Neural crest cell (in vitro differentiated cells): Measurements from ENCODE around the gene TXLNG. TPM values are rescaled to one million over a fixed set of nuclear protein-coding genes. Genes with fewer than 3 reads are reported as not detected.

ENCODE experiments used
- DNase-seq: peaks from one replicate; pipeline ENCODE4 v3.0.0; 2021; ENCODE audit warnings: low read depth, mixed read lengths, low spot score
- H3K27ac Mint-ChIP-seq: one replicate; pipeline ENCODE4 v1.8.0; 2021; ENCODE audit warnings: mild to moderate bottlenecking, mixed read lengths; ENCODE audit not compliant: unreplicated experiment
- H3K27me3 Mint-ChIP-seq: 2 replicates; pipeline ENCODE4 v1.8.0; 2021; ENCODE audit warnings: low read depth, mild to moderate bottlenecking, mixed read lengths
- H3K36me3 Mint-ChIP-seq: 2 replicates; pipeline ENCODE4 v1.8.0; 2021; ENCODE audit warnings: low read depth, mild to moderate bottlenecking, mixed read lengths
- H3K4me1 Mint-ChIP-seq: 2 replicates; pipeline ENCODE4 v1.8.0; 2021; ENCODE audit warnings: mixed read lengths
- H3K4me3 Mint-ChIP-seq: one replicate; pipeline ENCODE4 v1.8.0; 2021; ENCODE audit warnings: mild to moderate bottlenecking, mixed read lengths
- H3K9me3 Mint-ChIP-seq: 2 replicates; pipeline ENCODE4 v1.8.0; 2021; ENCODE audit warnings: mixed read lengths
- CTCF ChIP-seq: fragments of 200-600 bp; sonication (generic); conservative IDR thresholded peaks from 2 replicates; pipeline ENCODE4 v1.5.0; 2021; ENCODE audit warnings: antibody characterized with exemption, mild to moderate bottlenecking
- total RNA-seq: library from RNA; stranded (reverse); gene quantifications from 2 replicates; pipeline ENCODE4 v1.2.1, GENCODE V29; 2021

Gene TXLNG
- total RNA-seq, 1 donor from 2014 or later, result 25.6 TPM

- no peaks in the 10 kb centered on the region for H3K9me3 Mint-ChIP-seq
- H3K27ac Mint-ChIP-seq, result peak overlapping the region; percentile 99
- H3K4me3 Mint-ChIP-seq, result peak overlapping the region; percentile 100
- H3K4me1 Mint-ChIP-seq, result peaks cover 55% of the 10 kb centered on the region
- H3K36me3 Mint-ChIP-seq, result peaks cover 13% of the 10 kb centered on the region
- peak; percentile 54 for DNase-seq
- H3K27me3 Mint-ChIP-seq, result no peaks in the 10 kb centered on the region
- TF ChIP-seq CTCF, result no peak
Measured at GRCh38 chrX:16869393-16870094, 83.3 kb downstream of the TXLNG start.

- DNase-seq, result peak; percentile 95
- TF ChIP-seq CTCF, result no peak
- Mint-ChIP-seq H3K4me3 (peak within 1 kb of the TSS; percentile 100), H3K36me3 (peaks cover 13% of the 10 kb centered on the region), H3K27me3 (peaks cover 6% of the 10 kb centered on the region), H3K9me3 (no peaks in the 10 kb centered on the region), H3K4me1 (peaks cover 55% of the 10 kb centered on the region), H3K27ac (peak within 1 kb of the TSS; percentile 99)
Measured at GRCh38 chrX:16870095-16870861, 84.0 kb downstream of the TXLNG start, which contains the start of gene RBBP7. TSS of gene RBBP7 (minus strand) at chrX:16870362. CDS start at chrX:16870053, 309 bp downstream.

- peaks cover 8% of the 10 kb centered on the region for H3K36me3 Mint-ChIP-seq
- H3K4me1 Mint-ChIP-seq, result peaks cover 48% of the 10 kb centered on the region
- H3K9me3 Mint-ChIP-seq, result no peaks in the 10 kb centered on the region
Measured at GRCh38 chrX:16870862-16871815, 84.9 kb downstream of the TXLNG start.

GRCh38 chrX:16873106-16873505 is 86.8 kb downstream of the TXLNG start:
- Mint-ChIP-seq H3K4me1 (peaks cover 31% of the 10 kb centered on the region), H3K27me3 (peaks cover 28% of the 10 kb centered on the region), H3K9me3 (no peaks in the 10 kb centered on the region), H3K27ac (no peak overlapping the region), H3K36me3 (peaks cover 6% of the 10 kb centered on the region), H3K4me3 (peak overlapping the region; percentile 77)
- TF ChIP-seq CTCF, result no peak
- no peak for DNase-seq

More at GRCh38 chrX:16870862-16871815, 84.9 kb downstream of the TXLNG start:
- TF ChIP-seq CTCF, result no peak
- Mint-ChIP-seq H3K27me3 (peaks cover 11% of the 10 kb centered on the region), H3K27ac (peak overlapping the region; percentile 99), H3K4me3 (peak overlapping the region; percentile 91)
- peak; percentile 13 for DNase-seq
